Fibroblast of gingiva (primary cell): ENCODE measurements around the gene MYB.
"Not testable (repeated sequence)": the region's sequence is repeated elsewhere in the genome, so short reads cannot be mapped to it uniquely, and the experiment has no call there.

Source experiments
- DNase-seq: peaks from one replicate; pipeline ENCODE4 v3.0.0-alpha.2; 2011; ENCODE audit warnings: low read depth

Gene MYB

GRCh38 chr6:135180542-135181332 lies at the start of gene MYB:
Gene MYB (plus strand): TSS chr6:135181308. CDS start chr6:135181514, 206 bp downstream.
- DNase-seq: peak; percentile 33

GRCh38 chr6:135132776-135133175 lies 48.3 kb upstream of the MYB start:
- DNase-seq: no peak

- DNase-seq: no peak
Observed at GRCh38 chr6:135135835-135136234, 45.3 kb upstream of the MYB start.

GRCh38 chr6:135137826-135138225 lies 43.3 kb upstream of the MYB start:
- no peak for DNase-seq

GRCh38 chr6:135141182-135141581 lies 39.9 kb upstream of the MYB start:
- no peak for DNase-seq

GRCh38 chr6:135141728-135142127 lies 39.4 kb upstream of the MYB start:
- DNase-seq: no peak

- DNase-seq: not testable (repeated sequence)
Observed at GRCh38 chr6:135142232-135142631, 38.9 kb upstream of the MYB start.

- DNase-seq: no peak
Observed at GRCh38 chr6:135144673-135145062, 36.4 kb upstream of the MYB start.

GRCh38 chr6:135145063-135145800 lies 35.9 kb upstream of the MYB start:
- peak; percentile 4 for DNase-seq

- DNase-seq: no peak
Observed at GRCh38 chr6:135146162-135146934, 34.8 kb upstream of the MYB start.

GRCh38 chr6:135147637-135148592 lies 33.2 kb upstream of the MYB start:
- no peak for DNase-seq

GRCh38 chr6:135148889-135149288 lies 32.2 kb upstream of the MYB start:
- DNase-seq: no peak

GRCh38 chr6:135149376-135149775 lies 31.7 kb upstream of the MYB start:
- DNase-seq: no peak

- not testable (repeated sequence) for DNase-seq
Observed at GRCh38 chr6:135150481-135150880, 30.6 kb upstream of the MYB start.

- not testable (repeated sequence) for DNase-seq
Observed at GRCh38 chr6:135154125-135154524, 27.0 kb upstream of the MYB start.

- DNase-seq: no peak
Observed at GRCh38 chr6:135158397-135158796, 22.7 kb upstream of the MYB start.

- no peak for DNase-seq
Observed at GRCh38 chr6:135159531-135159930, 21.6 kb upstream of the MYB start.

- DNase-seq: no peak
Observed at GRCh38 chr6:135161411-135162395, 19.4 kb upstream of the MYB start.

- DNase-seq: no peak
Observed at GRCh38 chr6:135162678-135163439, 18.2 kb upstream of the MYB start.

- DNase-seq: no peak
Observed at GRCh38 chr6:135163440-135163738, 17.7 kb upstream of the MYB start.
